Hematopoietic multipotent progenitor cell treated with erythropoietin and hydrocortisone succinate and interleukin-3 and kit ligand, for 6 days (in vitro differentiated cells): ENCODE results near the gene PCBD1.
A peak's percentile ranks its signal among the peaks of the same experiment; 100 is the strongest.
"Not testable (repeated sequence)": the region's sequence is repeated elsewhere in the genome, so short reads cannot be mapped to it uniquely, and the experiment has no call there.

Experiments
- DNase-seq: peaks from one replicate; pipeline ENCODE4 v3.0.0-alpha.2; 2015

Gene PCBD1

GRCh38 chr10:70887804-70888800, at the start of gene PCBD1:
Gene PCBD1 (minus strand): TSS chr10:70888565. CDS start chr10:70888533, 32 bp downstream.
- DNase-seq: peak; percentile 71

- no peak for DNase-seq
These were observed 49.3 kb upstream of the PCBD1 start for GRCh38 chr10:70937661-70938060.

GRCh38 chr10:70936111-70936510, 47.7 kb upstream of the PCBD1 start:
- DNase-seq: no peak

- DNase-seq: no peak
These were observed 47.3 kb upstream of the PCBD1 start for GRCh38 chr10:70935631-70936030.

- DNase-seq: no peak
These were observed 46.8 kb upstream of the PCBD1 start for GRCh38 chr10:70935125-70935625.

- DNase-seq: no peak
These were observed 46.3 kb upstream of the PCBD1 start for GRCh38 chr10:70934701-70935100.

GRCh38 chr10:70932392-70933196, 44.2 kb upstream of the PCBD1 start:
- DNase-seq: no peak

- DNase-seq: no peak
These were observed 42.9 kb upstream of the PCBD1 start for GRCh38 chr10:70931168-70931815.

GRCh38 chr10:70930263-70931000, 42.1 kb upstream of the PCBD1 start:
- DNase-seq: no peak

- no peak for DNase-seq
These were observed 39.8 kb upstream of the PCBD1 start for GRCh38 chr10:70928140-70928539.

- no peak for DNase-seq
These were observed 39.0 kb upstream of the PCBD1 start for GRCh38 chr10:70927189-70927943.

- no peak for DNase-seq
These were observed 38.0 kb upstream of the PCBD1 start for GRCh38 chr10:70926226-70927000.

- peak; percentile 57 for DNase-seq
These were observed 37.2 kb upstream of the PCBD1 start for GRCh38 chr10:70925377-70926225.

GRCh38 chr10:70923696-70924095, 35.3 kb upstream of the PCBD1 start:
- no peak for DNase-seq

GRCh38 chr10:70921285-70921684, 32.9 kb upstream of the PCBD1 start:
- DNase-seq: no peak

- no peak for DNase-seq
These were observed 32.2 kb upstream of the PCBD1 start for GRCh38 chr10:70920519-70920918.

GRCh38 chr10:70919906-70920305, 31.5 kb upstream of the PCBD1 start:
- not testable (repeated sequence) for DNase-seq

- no peak for DNase-seq
These were observed 30.6 kb upstream of the PCBD1 start for GRCh38 chr10:70918851-70919530.

GRCh38 chr10:70917635-70918034, 29.3 kb upstream of the PCBD1 start:
- DNase-seq: no peak
